IMR-90 (cell line): ENCODE measurements around the gene LSM6. TPM values are rescaled to one million over a fixed set of nuclear protein-coding genes. Genes with fewer than 3 reads are reported as not detected.

Experiments used
- ATAC-seq: fragments of 200-7000 bp; cut with Tn5 transposase; 2 replicates; pipeline ENCODE4 v1.9.1; 2020; ENCODE audit warnings: low read depth, mild to moderate bottlenecking, moderate library complexity
- BruUV-seq: library from RNA; stranded (reverse); fragments of 400-500 nt; replicated peaks from 2 replicates; lab custom pipeline; 2021; lab: Mats Ljungman, UMichigan
- CTCF ChIA-PET: fragments of 300-600 bp; formaldehyde crosslinking; extraction: SDS; loops from one replicate; lab custom pipeline; 2021; ENCODE audit warnings: antibody characterized with exemption; lab: Yijun Ruan, JAX
- POLR2A ChIA-PET: fragments of 300-600 bp; sonication (Branson Sonifier 250); formaldehyde crosslinking; loops from one replicate; lab custom pipeline; 2022; ENCODE audit warnings: antibody characterized with exemption; ENCODE audit not compliant: unreplicated experiment; lab: Charles Lee
- DNase-seq: peaks from one replicate; pipeline ENCODE4 v3.0.0; 2013
- H2AFZ ChIP-seq: replicated peaks from 2 replicates; pipeline ENCODE3; 2013; ENCODE audit warnings: low read length, mild to moderate bottlenecking; ENCODE audit not compliant: poor library complexity
- H2AK5ac ChIP-seq: 2 replicates; pipeline ENCODE4 v1.6.1; 2013; ENCODE audit warnings: low read depth, low read length, inconsistent platforms
- H2AK9ac ChIP-seq: replicated peaks from 2 replicates; pipeline ENCODE3; 2013; ENCODE audit warnings: mild to moderate bottlenecking, low read depth, low read length, moderate library complexity; ENCODE audit not compliant: poor library complexity
- H2BK120ac ChIP-seq: 2 replicates; pipeline ENCODE4 v1.6.1; 2013; ENCODE audit warnings: low read depth, low read length, inconsistent platforms
- H2BK15ac ChIP-seq: 3 replicates; pipeline ENCODE4 v1.6.1; 2013; ENCODE audit warnings: low read depth, low read length, inconsistent platforms
- H2BK20ac ChIP-seq: 2 replicates; pipeline ENCODE4 v1.6.1; 2013; ENCODE audit warnings: low read depth, mild to moderate bottlenecking, inconsistent platforms, low read length, moderate library complexity
- H2BK5ac ChIP-seq: 2 replicates; pipeline ENCODE4 v1.6.1; 2013; ENCODE audit warnings: mild to moderate bottlenecking, low read depth, low read length, inconsistent platforms; ENCODE audit not compliant: poor library complexity, severe bottlenecking
- H3K14ac ChIP-seq: replicated peaks from 2 replicates; pipeline ENCODE4 v1.6.1; 2013; ENCODE audit warnings: low read depth, low read length, inconsistent platforms
- H3K18ac ChIP-seq: 2 replicates; pipeline ENCODE4 v1.6.1; 2013; ENCODE audit warnings: low read depth, low read length, control low read depth
- H3K23ac ChIP-seq: 2 replicates; pipeline ENCODE4 v1.6.1; 2013; ENCODE audit warnings: low read depth, low read length, inconsistent platforms
- H3K27ac ChIP-seq: 2 replicates; pipeline ENCODE4 v1.5.1; 2013; ENCODE audit warnings: mild to moderate bottlenecking, control low read depth, low read length; ENCODE audit not compliant: insufficient read depth
- H3K27me3 ChIP-seq: 2 replicates; pipeline ENCODE4 v1.6.1; 2013; ENCODE audit warnings: low read length; ENCODE audit not compliant: control insufficient read depth, insufficient read depth
- H3K36me3 ChIP-seq: 2 replicates; pipeline ENCODE4 v1.6.1; 2013; ENCODE audit warnings: low read length, mixed read lengths; ENCODE audit not compliant: control insufficient read depth, insufficient read depth
- H3K4ac ChIP-seq: 2 replicates; pipeline ENCODE4 v1.6.1; 2013; ENCODE audit warnings: low read depth, low read length, inconsistent platforms
- H3K4me1 ChIP-seq: 2 replicates; pipeline ENCODE4 v1.6.1; 2013; ENCODE audit warnings: low read length, mixed read lengths; ENCODE audit not compliant: control insufficient read depth, insufficient read depth
- H3K4me2 ChIP-seq: 2 replicates; pipeline ENCODE4 v1.6.1; 2013; ENCODE audit warnings: low read depth, mild to moderate bottlenecking, control low read depth, low read length, moderate library complexity
- H3K4me3 ChIP-seq: 2 replicates; pipeline ENCODE4 v1.5.1; 2013; ENCODE audit warnings: low read depth, mild to moderate bottlenecking, control low read depth, low read length, moderate library complexity; ENCODE audit not compliant: insufficient read depth
- H3K56ac ChIP-seq: 2 replicates; pipeline ENCODE4 v1.6.1; 2013; ENCODE audit warnings: low read length, inconsistent platforms; ENCODE audit not compliant: insufficient read depth; ENCODE audit errors: extremely low read depth
- H3K79me1 ChIP-seq, 2 experiments: 2 replicates each; pipeline ENCODE4 v1.6.1; 2013; ENCODE audit warnings: low read length in 2 of 2, inconsistent platforms in 1 of 2, low read depth in 1 of 2
- H3K9ac ChIP-seq: 2 replicates; pipeline ENCODE4 v1.6.1; 2013; ENCODE audit warnings: low read depth, low read length, control low read depth
- H3K9me1 ChIP-seq: 2 replicates; pipeline ENCODE4 v1.6.1; 2013; ENCODE audit warnings: low read length, inconsistent platforms; ENCODE audit not compliant: insufficient read depth
- H3K9me3 ChIP-seq: 2 replicates; pipeline ENCODE4 v1.6.1; 2013; ENCODE audit warnings: low read length; ENCODE audit not compliant: control insufficient read depth, insufficient read depth
- H4K20me1 ChIP-seq: 2 replicates; pipeline ENCODE4 v1.6.1; 2013; ENCODE audit warnings: low read length, inconsistent platforms; ENCODE audit not compliant: insufficient read depth
- H4K5ac ChIP-seq: 2 replicates; pipeline ENCODE4 v1.6.1; 2013; ENCODE audit warnings: mild to moderate bottlenecking, low read depth, low read length, control low read depth
- H4K8ac ChIP-seq, 2 experiments: 2 replicates each; pipeline ENCODE4 v1.6.1; 2013; ENCODE audit warnings: low read depth in 2 of 2, low read length in 2 of 2, control low read depth in 1 of 2, inconsistent platforms in 1 of 2
- H4K91ac ChIP-seq: 2 replicates; pipeline ENCODE4 v1.6.1; 2013; ENCODE audit warnings: low read depth, low read length, inconsistent platforms; ENCODE audit not compliant: insufficient read depth
- BHLHE40 ChIP-seq: fragments of 150-350 bp; IDR thresholded peaks from 2 replicates; pipeline ENCODE4 v1.6.1; 2016; ENCODE audit warnings: mild to moderate bottlenecking, low read depth, low read length
- CHD1 ChIP-seq: IDR thresholded peaks from 2 replicates; pipeline ENCODE4 v1.6.1; 2012; ENCODE audit warnings: low read depth, low read length, improper control_type of control experiment
- MAFK ChIP-seq: IDR thresholded peaks from 2 replicates; pipeline ENCODE4 v1.6.1; 2012; ENCODE audit warnings: low read depth, low read length, improper control_type of control experiment
- MAZ ChIP-seq: IDR thresholded peaks from 2 replicates; pipeline ENCODE4 v1.6.1; 2012; ENCODE audit warnings: low read depth, mild to moderate bottlenecking, low read length, improper control_type of control experiment, moderate library complexity, borderline replicate concordance
- MXI1 ChIP-seq: IDR thresholded peaks from 2 replicates; pipeline ENCODE4 v1.6.1; 2012; ENCODE audit warnings: low read depth, mild to moderate bottlenecking, low read length, moderate library complexity, borderline replicate concordance
- NFE2L2 ChIP-seq: fragments of 150-350 bp; IDR thresholded peaks from 2 replicates; pipeline ENCODE4 v1.6.1; 2016; ENCODE audit warnings: low read depth, mild to moderate bottlenecking, low read length
- POLR2A ChIP-seq: IDR thresholded peaks from 2 replicates; pipeline ENCODE4 v1.6.1; 2012; ENCODE audit warnings: mild to moderate bottlenecking, low read depth, low read length
- RCOR1 ChIP-seq: IDR thresholded peaks from 2 replicates; pipeline ENCODE4 v1.6.1; 2012; ENCODE audit warnings: mild to moderate bottlenecking, low read length, improper control_type of control experiment; ENCODE audit not compliant: insufficient replicate concordance
- SMC3 ChIP-seq: fragments of 150-350 bp; IDR thresholded peaks from 2 replicates; pipeline ENCODE4 v1.6.1; 2016; ENCODE audit warnings: low read depth, mild to moderate bottlenecking, antibody characterized with exemption, low read length, moderate library complexity
- WGBS, 2 experiments: methylation state at CpG; one replicate each; pipeline versions ENCODE4 v1.1.5 to v1.1.7; 2013; ENCODE audit warnings: missing lambda C conversion rate in 2 of 2; ENCODE audit not compliant: insufficient read length in 1 of 2; ENCODE audit errors: extremely low coverage in 2 of 2; 5-methylcytosine and 5-hydroxymethylcytosine counted together
- dilution Hi-C: fragments of 300-500 bp; cut with HindIII; formaldehyde crosslinking; loops from one replicate; pipeline ENCODE4 v1.14.3; 2018; ENCODE audit warnings: low sequenced_read_pairs; ENCODE audit not compliant: unreplicated experiment
- in situ Hi-C: fragments of 300-500 bp; cut with MboI; formaldehyde crosslinking; loops from 3 replicates; pipeline ENCODE4 v1.14.3; 2019; ENCODE audit warnings: low sequenced_read_pairs, inconsistent platforms, mixed read lengths
- intact Hi-C: fragments of 100-400 bp; cut with micrococcal nuclease; formaldehyde crosslinking; loops from 2 replicates; pipeline ENCODE4 v1.10.0; 2022
- polyA plus RNA-seq, 3 experiments: library from polyadenylated mRNA; depleted of rRNA; stranded (reverse); fragments of >200 nt; gene quantifications; 2 replicates each; pipeline ENCODE4 v1.2.3, GENCODE V29; 2012; ENCODE audit warnings: low replicate concordance in 1 of 3
- total RNA-seq: library from RNA; depleted of rRNA; stranded (reverse); fragments of >200 nt; gene quantifications from 2 replicates; pipeline ENCODE4 v1.2.3, GENCODE V29; 2012

LSM6 gene
- total and polyA plus RNA-seq, 2 of the 4 experiments (the other 2 are of a cell fraction), result 13.4 to 17.4 TPM

- Histone ChIP-seq H3K27me3 (no peaks in the 10 kb centered on the region), H2BK5ac (no peak overlapping the region), H3K4me2 (no peak overlapping the region), H2AK9ac (no peak overlapping the region), H3K23ac (no peak overlapping the region), H4K8ac (no peak overlapping the region), H2AK5ac (no peak overlapping the region), H2BK15ac (no peak overlapping the region), H3K4me1 (no peaks in the 10 kb centered on the region), H4K20me1 (no peaks in the 10 kb centered on the region), H3K9ac (no peak overlapping the region), H3K9me1 (peaks cover 10% of the 10 kb centered on the region; the same call in 1 of the 2 replicates), H3K56ac (no peak overlapping the region), H3K79me1 (0 out of 4 replicates have a peak, but pooled peaks cover 0 to under 1% of the 10 kb centered on the region in 2 experiments), H3K27ac (no peak overlapping the region), H2AFZ (no peak overlapping the region), H3K4ac (no peak overlapping the region), H3K14ac (no peak overlapping the region), H3K9me3 (no peaks in the 10 kb centered on the region), H4K5ac (no peak overlapping the region), H3K36me3 (peaks cover 13% of the 10 kb centered on the region), H3K4me3 (no peak overlapping the region), H4K91ac (no peak overlapping the region), H3K18ac (no peak overlapping the region), H2BK120ac (no peak overlapping the region), H2BK20ac (no peak overlapping the region)
- no peak for DNase-seq
- no TSS peak for BruUV-seq
- no CpG with 5 or more reads among the region's 9 CpGs for WGBS, 2 experiments
- dilution Hi-C loops, result no loop called here
- CTCF ChIA-PET, result no interaction called here
- in situ Hi-C loops, result no loop called here
- no peak for TF ChIP-seq MXI1
- TF ChIP-seq CHD1, result no peak
- TF ChIP-seq SMC3, result no peak
- no peak for TF ChIP-seq POLR2A
- no peak for TF ChIP-seq NFE2L2
- TF ChIP-seq BHLHE40, result no peak
- TF ChIP-seq MAFK, result no peak
- TF ChIP-seq RCOR1, result no peak
- no peak for TF ChIP-seq MAZ
- POLR2A ChIA-PET, result no interaction called here
- intact Hi-C loops, result no loop called here
- ATAC-seq, result no peak; the same call in 1 of the 2 replicates
Measured at GRCh38 chr4:146191766-146192458, 16.4 kb downstream of the LSM6 start.
